ENCODE results near the gene SMARCA4. TPM values are rescaled to one million over a fixed set of nuclear protein-coding genes. Genes with fewer than 3 reads are reported as not detected.
"Not testable (repeated sequence)": the region's sequence is repeated elsewhere in the genome, so short reads cannot be mapped to it uniquely, and the experiment has no call there.

SMARCA4 gene
- total RNA-seq, 2 donors from 2014 or later = 118 to 175 TPM

DNA sequence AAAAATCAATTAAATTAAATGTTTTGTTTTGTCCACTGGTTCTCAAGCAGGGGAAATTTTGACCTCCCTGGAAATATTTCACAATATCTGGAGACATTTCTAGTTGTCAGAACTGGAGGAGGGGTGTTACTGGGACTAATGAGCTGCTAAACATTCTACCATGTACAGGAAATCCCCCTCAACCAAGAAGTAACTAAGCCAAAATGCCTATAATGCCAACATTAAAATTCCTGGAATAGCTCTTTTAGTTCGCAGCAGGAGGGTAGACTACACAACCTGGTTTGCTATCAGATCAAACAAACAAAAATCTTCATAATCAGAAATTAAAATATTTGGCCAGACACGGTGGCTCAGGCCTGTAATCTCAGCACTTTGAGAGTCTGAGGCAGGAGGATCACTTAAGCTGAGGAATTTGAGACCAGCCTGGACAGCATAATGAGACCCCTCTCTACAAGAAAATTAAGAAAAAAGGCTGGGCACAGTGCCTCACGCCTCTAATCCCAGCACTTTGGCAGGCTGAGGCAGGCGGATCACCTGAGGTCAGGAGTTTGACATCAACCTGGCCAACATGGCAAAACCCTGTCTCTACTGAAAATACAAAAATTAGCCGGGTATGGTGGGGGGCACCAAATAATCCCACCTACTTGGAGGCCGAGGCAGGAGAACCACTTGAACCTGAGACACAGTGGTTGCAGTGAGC, 13.7 kb upstream of the SMARCA4 start:
- peaks cover 1 to 2% of the 10 kb centered on the region in 2 donors for H3K4me1 Mint-ChIP-seq (ENCODE audit: low read depth in 2 of 2)
- H3K27me3 Mint-ChIP-seq = no peaks in the 10 kb centered on the region
- peak overlapping the region in 1 of 2 donors; percentile 72 for H3K27ac Mint-ChIP-seq
- peak in 1 of 2 donors; percentile 68 for ATAC-seq
- no peak overlapping the region for H3K4me3 Mint-ChIP-seq
- no peak for DNase-seq (ENCODE audit: low spot score)
- no peaks in the 10 kb centered on the region for H3K9me3 Mint-ChIP-seq
- H3K36me3 Mint-ChIP-seq = no peaks in the 10 kb centered on the region

- Mint-ChIP-seq H3K9me3 (no peaks in the 10 kb centered on the region), H3K27me3 (no peaks in the 10 kb centered on the region), H3K27ac (no peak overlapping the region), H3K4me3 (no peak overlapping the region), H3K4me1 (ENCODE audit: low read depth in 2 of 2) (peaks cover 0 to 5% of the 10 kb centered on the region in 2 donors), H3K36me3 (no peaks in the 10 kb centered on the region)
- DNase-seq (ENCODE audit: low spot score) = no peak
- no peak for ATAC-seq
These were observed 8.0 kb upstream of the SMARCA4 start for GRCh38 chr19:10952809-10953208.

DNA sequence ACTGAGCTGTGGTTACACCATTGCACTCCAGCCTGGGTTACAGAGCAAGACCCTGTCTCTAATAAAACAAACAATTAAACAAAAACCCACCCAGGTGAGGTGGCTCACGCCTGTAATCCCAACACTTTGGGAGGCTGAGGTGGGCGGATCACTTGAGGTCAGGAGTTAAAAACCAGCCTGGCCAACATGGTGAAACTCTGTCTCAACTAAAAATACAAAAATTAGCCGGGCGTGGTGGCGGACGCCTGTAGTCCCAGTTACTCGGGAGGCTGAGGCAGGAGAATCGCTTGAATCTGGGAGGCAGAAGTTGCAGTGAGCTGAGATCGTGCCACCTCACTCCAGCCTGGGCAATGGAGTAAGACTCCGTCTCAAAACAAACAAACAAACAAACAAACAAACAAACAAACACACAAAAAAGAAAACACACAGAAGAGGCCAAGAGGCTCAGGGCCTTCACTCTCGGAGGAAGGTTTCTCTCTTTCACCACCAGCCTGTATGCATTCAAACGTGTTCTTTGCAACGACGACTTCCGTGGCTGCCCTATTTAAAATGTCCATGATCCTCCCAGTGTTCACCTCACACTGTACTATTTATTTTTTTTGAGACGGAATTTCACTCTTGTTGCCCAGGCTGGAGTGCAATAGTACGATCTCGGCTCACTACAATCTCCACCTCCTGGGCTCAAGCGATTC, 1.4 kb upstream of the SMARCA4 start:
- ATAC-seq; H3K9me3 Mint-ChIP-seq; DNase-seq (ENCODE audit: low spot score); H3K36me3 Mint-ChIP-seq; H3K27me3 Mint-ChIP-seq: not testable (repeated sequence)
- Mint-ChIP-seq H3K4me1 (ENCODE audit: low read depth in 2 of 2) (peaks cover 22 to 34% of the 10 kb centered on the region in 2 donors), H3K4me3 (peak overlapping the region; percentile 85), H3K27ac (peak overlapping the region; percentile 80 to 88)

GRCh38 chr19:10961073-10961860, 437 bp downstream of the SMARCA4 start:
- Mint-ChIP-seq H3K9me3 (no peaks in the 10 kb centered on the region), H3K27me3 (no peaks in the 10 kb centered on the region), H3K4me1 (ENCODE audit: low read depth in 2 of 2) (peaks cover 28 to 35% of the 10 kb centered on the region in 2 donors), H3K27ac (peak overlapping the region; percentile 81 to 85), H3K36me3 (no peaks in the 10 kb centered on the region), H3K4me3 (peak overlapping the region; percentile 87)
- DNase-seq (ENCODE audit: low spot score) (no peak), ATAC-seq (peak; percentile 62 to 73)

GRCh38 chr19:10962863-10963262, 2.0 kb downstream of the SMARCA4 start:
- no peak for DNase-seq (ENCODE audit: low spot score)
- peak overlapping the region; percentile 87 for H3K4me3 Mint-ChIP-seq
- H3K4me1 Mint-ChIP-seq (ENCODE audit: low read depth in 2 of 2) = peaks cover 28 to 38% of the 10 kb centered on the region in 2 donors
- H3K9me3 Mint-ChIP-seq = no peaks in the 10 kb centered on the region
- no peaks in the 10 kb centered on the region for H3K36me3 Mint-ChIP-seq
- H3K27me3 Mint-ChIP-seq = no peaks in the 10 kb centered on the region
- ATAC-seq = no peak
- no peak overlapping the region for H3K27ac Mint-ChIP-seq

GRCh38 chr19:10963865-10964264, 3.0 kb downstream of the SMARCA4 start:
- peaks cover 33 to 40% of the 10 kb centered on the region in 2 donors for H3K4me1 Mint-ChIP-seq (ENCODE audit: low read depth in 2 of 2)
- no peaks in the 10 kb centered on the region for H3K36me3 Mint-ChIP-seq
- H3K27ac Mint-ChIP-seq = peak overlapping the region; percentile 60 to 64
- no peaks in the 10 kb centered on the region for H3K9me3 Mint-ChIP-seq
- DNase-seq (ENCODE audit: low spot score) (no peak), ATAC-seq (no peak)
- no peaks in the 10 kb centered on the region for H3K27me3 Mint-ChIP-seq
- peak overlapping the region; percentile 87 for H3K4me3 Mint-ChIP-seq

DNA sequence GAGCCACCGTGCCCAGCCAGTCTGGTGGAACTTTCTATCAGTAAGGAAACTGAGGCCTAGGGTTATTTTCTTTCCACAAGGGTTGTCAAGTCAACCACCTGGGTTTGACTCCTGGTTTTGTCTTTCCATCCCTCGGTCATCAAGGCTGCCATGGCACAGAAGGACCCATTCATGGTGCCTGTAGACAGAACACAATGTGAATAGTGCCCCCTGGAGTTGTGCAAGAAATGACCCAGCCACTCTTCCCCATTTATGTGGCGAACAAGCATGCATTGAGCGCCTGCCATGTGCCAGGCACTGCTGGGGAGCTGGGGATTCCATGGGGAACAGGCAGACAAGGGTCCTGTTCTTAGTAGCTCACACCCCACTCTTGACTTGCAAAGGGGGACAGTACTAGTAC, 4.1 kb downstream of the SMARCA4 start:
- H3K36me3 Mint-ChIP-seq = no peaks in the 10 kb centered on the region
- no peak overlapping the region for H3K27ac Mint-ChIP-seq
- no peak overlapping the region for H3K4me3 Mint-ChIP-seq
- no peaks in the 10 kb centered on the region for H3K9me3 Mint-ChIP-seq
- ATAC-seq (no peak), DNase-seq (ENCODE audit: low spot score) (no peak)
- H3K4me1 Mint-ChIP-seq (ENCODE audit: low read depth in 2 of 2) = peaks cover 37 to 39% of the 10 kb centered on the region in 2 donors
- no peaks in the 10 kb centered on the region for H3K27me3 Mint-ChIP-seq

- Mint-ChIP-seq H3K27me3 (no peaks in the 10 kb centered on the region), H3K36me3 (no peaks in the 10 kb centered on the region), H3K4me3 (no peak overlapping the region), H3K9me3 (no peaks in the 10 kb centered on the region), H3K4me1 (ENCODE audit: low read depth in 2 of 2) (peaks cover 37 to 39% of the 10 kb centered on the region in 2 donors), H3K27ac (no peak overlapping the region)
- ATAC-seq (no peak), DNase-seq (ENCODE audit: low spot score) (no peak)
These were observed 4.6 kb downstream of the SMARCA4 start for GRCh38 chr19:10965398-10965797.

GRCh38 chr19:10966809-10967208, 6.0 kb downstream of the SMARCA4 start:
- peaks cover 33 to 43% of the 10 kb centered on the region in 2 donors for H3K4me1 Mint-ChIP-seq (ENCODE audit: low read depth in 2 of 2)

DNA sequence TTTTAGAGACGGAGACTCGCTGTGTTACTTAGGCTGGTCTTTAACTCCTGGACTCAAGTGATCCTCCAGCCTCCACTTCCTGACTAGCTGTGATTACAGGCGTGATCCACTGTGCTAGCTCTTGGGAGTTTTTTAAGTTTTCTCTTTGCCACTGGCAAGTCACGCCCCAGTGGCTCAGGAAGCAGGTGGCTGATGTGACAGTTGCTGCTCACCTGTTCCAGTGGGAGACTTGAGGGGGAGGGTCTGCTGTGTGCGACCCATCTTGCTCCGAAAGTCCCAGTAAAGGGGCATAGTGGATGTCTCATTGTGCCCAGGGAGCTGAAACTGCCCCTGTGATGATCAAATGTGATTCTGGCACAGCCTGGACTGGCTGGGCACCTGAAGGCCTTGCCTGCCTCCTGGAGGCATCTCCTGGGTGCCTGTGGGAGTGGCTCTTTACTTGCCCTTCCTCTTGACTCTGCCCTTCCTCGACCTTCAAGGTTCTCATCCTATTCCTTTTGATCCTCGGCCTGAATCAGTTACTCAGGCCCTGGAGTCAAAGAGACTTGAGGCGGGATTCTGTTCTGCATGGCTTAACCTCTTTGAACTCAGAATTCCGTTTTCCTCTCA, 7.8 kb downstream of the SMARCA4 start:
- DNase-seq (ENCODE audit: low spot score) (no peak), ATAC-seq (no peak)
- no peaks in the 10 kb centered on the region for H3K27me3 Mint-ChIP-seq
- no peaks in the 10 kb centered on the region for H3K36me3 Mint-ChIP-seq
- no peaks in the 10 kb centered on the region for H3K9me3 Mint-ChIP-seq
- no peak overlapping the region for H3K27ac Mint-ChIP-seq
- no peak overlapping the region for H3K4me3 Mint-ChIP-seq
- H3K4me1 Mint-ChIP-seq (ENCODE audit: low read depth in 2 of 2) = peaks cover 21 to 34% of the 10 kb centered on the region in 2 donors

More at GRCh38 chr19:10966809-10967208, 6.0 kb downstream of the SMARCA4 start:
- H3K4me3 Mint-ChIP-seq = no peak overlapping the region
- ATAC-seq (no peak), DNase-seq (ENCODE audit: low spot score) (no peak)
- H3K9me3 Mint-ChIP-seq = no peaks in the 10 kb centered on the region
- no peaks in the 10 kb centered on the region for H3K27me3 Mint-ChIP-seq
- H3K27ac Mint-ChIP-seq = no peak overlapping the region
- no peaks in the 10 kb centered on the region for H3K36me3 Mint-ChIP-seq

DNA sequence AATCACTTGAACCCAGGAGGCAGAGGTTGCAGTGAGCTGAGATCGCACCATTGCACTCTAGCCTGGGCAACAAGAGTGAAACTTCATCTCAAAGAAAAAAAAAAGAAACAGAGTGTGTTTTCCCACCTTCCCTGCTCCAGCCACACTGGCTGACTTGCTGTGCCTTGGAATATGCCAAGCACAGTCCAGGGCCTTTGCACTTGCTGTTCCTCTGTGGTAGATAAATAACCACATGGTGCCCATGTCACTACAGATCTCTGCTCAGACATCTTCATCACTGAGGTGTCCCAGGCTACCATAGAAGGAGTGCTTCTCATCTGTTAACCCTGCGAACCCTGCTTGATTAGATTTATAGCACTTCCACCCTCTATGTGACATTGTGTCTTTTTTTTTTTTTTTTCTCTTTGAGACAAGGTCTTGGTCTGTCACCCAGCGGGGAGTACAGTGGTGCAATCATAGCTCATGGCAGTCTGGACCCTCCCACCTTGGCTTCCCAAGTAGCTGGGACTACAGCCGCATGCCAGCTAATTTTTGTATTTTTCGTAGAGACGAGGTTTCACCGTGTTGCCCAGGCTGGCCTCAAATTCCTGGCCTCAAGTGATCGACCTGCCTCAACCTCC, 10.4 kb downstream of the SMARCA4 start:
- no peak for DNase-seq (ENCODE audit: low spot score)

GRCh38 chr19:10975374-10976130, 14.7 kb downstream of the SMARCA4 start:
- ATAC-seq (no peak), DNase-seq (ENCODE audit: low spot score) (no peak)
- Mint-ChIP-seq H3K27me3 (no peaks in the 10 kb centered on the region), H3K36me3 (no peaks in the 10 kb centered on the region), H3K9me3 (no peaks in the 10 kb centered on the region), H3K4me1 (ENCODE audit: low read depth in 2 of 2) (peaks cover 6 to 21% of the 10 kb centered on the region in 2 donors), H3K4me3 (no peak overlapping the region), H3K27ac (no peak overlapping the region)

More for the DNA sequence above, 10.4 kb downstream of the SMARCA4 start:
- no peak for ATAC-seq
- Mint-ChIP-seq H3K9me3 (no peaks in the 10 kb centered on the region), H3K36me3 (no peaks in the 10 kb centered on the region), H3K4me1 (ENCODE audit: low read depth in 2 of 2) (peaks cover 15 to 26% of the 10 kb centered on the region in 2 donors), H3K27me3 (no peaks in the 10 kb centered on the region), H3K4me3 (no peak overlapping the region), H3K27ac (no peak overlapping the region)
